GM19351 (cell line): ENCODE measurements around the gene REEP2.
"Not testable (repeated sequence)": the region's sequence is repeated elsewhere in the genome, so short reads cannot be mapped to it uniquely, and the experiment has no call there.

Experiments
- ATAC-seq: cut with Tn5 transposase; IDR thresholded peaks from one replicate; pipeline ENCODE4 v1.9.1; 2021; ENCODE audit warnings: mild to moderate bottlenecking, moderate library complexity; ENCODE audit not compliant: unreplicated experiment

REEP2 gene, protein sequence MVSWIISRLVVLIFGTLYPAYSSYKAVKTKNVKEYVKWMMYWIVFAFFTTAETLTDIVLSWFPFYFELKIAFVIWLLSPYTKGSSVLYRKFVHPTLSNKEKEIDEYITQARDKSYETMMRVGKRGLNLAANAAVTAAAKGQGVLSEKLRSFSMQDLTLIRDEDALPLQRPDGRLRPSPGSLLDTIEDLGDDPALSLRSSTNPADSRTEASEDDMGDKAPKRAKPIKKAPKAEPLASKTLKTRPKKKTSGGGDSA

DNA sequence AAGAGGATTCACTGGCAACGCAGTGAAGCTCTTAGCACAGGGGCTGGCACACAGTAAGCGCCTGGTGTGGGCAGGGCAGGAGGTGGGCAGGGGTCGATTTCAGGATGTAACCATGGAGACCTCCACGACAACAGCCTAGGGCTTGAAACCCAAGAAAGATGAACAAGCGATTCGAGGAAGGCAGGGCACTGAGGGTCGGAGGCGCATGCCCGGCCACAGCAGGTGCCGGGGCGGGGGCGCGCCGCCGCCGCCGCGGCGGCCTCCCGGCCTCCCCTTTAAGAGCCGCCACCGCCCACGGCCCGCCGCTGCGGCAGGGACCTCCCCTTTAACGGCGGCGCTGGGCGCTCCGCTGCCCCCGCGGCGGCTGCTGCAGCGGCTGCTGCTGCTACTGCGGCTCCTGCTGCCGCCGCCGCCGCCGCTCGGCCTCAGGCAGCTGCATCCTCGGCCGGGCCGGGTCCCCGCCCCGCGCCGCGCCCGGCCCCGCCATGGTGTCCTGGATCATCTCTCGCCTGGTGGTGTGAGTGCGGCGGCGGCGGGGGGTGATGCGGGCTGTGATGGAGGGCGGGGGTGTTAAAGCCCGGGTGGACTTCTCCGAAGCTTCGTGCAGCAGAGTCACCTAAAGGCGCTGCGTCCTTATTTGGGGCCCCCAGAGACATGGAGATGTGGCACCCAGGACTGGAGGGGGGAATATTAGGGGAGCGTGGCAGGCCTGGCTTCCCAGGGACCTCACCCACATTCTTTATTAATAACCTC lies at the start of gene REEP2:
Gene REEP2, plus strand, starts transcription at position 334 of the 753 bp plus-strand sequence. Its CDS starts 152 bp downstream, at position 486.
- peak; percentile 83 for ATAC-seq

DNA sequence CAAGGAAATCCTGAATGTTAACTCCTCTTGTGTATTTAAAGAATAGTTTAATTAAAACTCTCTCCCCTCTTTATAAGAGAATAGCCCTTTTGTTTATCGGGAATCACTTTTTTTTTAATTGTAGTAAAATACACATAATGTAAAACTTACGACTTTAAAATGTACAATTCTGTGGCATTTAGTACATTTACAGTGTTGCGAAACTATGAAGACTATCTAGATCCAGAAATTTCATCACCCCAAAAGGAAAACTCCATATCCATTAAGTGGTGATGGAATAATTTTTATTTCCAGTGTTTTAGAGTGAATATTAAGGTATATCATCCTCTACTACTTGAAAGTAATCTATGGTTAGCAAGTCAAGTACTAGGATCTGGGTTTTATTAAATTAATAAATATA lies 49.5 kb upstream of the REEP2 start:
- ATAC-seq: no peak

DNA sequence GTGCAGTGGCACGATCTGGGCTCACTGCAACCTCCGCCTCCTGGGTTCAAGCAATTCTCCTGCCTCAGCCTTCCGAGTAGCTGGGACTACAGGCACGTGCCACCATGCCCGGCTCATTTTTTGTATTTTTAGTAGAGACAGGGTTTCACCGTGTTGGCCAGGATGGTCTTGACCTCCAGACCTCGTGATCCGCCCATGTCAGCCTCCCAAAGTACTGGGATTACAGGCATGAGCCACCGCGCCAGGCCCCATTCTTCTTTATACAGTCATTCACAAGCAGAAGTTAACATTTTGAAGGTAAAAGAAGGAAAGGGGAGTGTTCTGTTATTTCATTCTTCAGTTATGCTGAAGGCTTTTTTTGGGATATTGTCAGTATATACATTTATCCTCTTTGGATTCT lies 48.9 kb upstream of the REEP2 start:
- not testable (repeated sequence) for ATAC-seq

DNA sequence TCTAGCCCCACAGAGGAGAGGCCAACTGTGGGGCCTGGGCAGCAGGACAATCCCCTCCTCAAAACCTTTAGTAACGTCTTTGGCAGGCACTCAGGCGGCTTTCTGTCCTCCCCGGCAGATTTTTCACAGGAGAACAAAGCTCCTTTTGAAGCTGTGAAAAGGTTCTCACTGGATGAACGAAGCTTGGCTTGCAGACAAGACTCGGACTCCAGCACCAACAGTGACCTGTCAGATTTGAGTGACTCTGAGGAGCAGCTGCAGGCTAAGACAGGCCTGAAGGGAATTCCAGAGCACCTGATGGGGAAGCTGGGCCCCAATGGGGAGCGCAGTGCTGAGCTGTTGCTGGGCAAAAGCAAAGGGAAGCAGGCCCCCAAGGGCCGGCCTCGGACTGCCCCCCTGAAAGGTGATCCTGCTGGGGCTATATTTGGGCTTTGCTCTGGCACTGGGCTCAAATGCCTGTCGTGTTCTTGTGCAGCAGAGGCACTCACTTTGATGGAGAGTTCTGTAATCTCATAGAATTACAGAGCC lies 46.9 kb upstream of the REEP2 start:
- no peak for ATAC-seq

DNA sequence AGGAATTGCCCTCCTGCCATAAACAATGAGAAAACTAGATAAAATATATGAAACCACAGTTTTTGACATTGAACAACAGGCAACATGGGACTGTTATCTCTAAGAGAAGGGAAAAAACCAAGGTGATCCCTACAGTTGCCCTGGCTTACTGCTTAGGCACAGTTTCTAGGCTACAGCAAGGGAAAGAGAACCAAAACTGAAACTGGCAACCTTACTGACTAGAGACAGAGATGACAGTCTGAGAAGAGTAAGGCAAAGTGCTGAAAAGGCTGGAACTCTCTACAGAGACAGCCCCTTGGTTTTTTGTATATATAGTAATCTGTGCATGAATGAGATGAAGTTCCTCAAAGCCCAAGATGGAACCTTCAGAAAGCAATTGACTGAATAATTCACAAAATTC lies 36.2 kb upstream of the REEP2 start:
- no peak for ATAC-seq

DNA sequence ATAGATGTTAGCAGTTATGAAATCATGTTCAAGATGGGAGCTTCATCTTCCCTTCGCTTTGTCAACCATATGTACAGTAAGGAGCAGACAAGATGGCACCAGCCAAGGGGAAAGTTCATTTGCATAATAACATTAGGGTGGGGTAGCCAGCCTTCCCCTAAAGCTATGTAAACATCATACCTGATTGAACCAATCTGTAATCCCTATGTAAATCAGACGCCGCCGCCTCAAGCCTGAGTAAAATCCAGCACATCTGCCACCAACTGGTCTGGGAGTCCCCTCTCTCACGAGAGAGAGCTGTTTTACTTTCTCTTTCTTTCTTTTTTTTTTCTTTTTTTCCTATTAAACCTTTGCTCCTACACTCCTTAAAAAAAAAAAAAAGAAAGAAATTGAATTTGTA lies 30.8 kb upstream of the REEP2 start:
- ATAC-seq: peak; percentile 54

DNA sequence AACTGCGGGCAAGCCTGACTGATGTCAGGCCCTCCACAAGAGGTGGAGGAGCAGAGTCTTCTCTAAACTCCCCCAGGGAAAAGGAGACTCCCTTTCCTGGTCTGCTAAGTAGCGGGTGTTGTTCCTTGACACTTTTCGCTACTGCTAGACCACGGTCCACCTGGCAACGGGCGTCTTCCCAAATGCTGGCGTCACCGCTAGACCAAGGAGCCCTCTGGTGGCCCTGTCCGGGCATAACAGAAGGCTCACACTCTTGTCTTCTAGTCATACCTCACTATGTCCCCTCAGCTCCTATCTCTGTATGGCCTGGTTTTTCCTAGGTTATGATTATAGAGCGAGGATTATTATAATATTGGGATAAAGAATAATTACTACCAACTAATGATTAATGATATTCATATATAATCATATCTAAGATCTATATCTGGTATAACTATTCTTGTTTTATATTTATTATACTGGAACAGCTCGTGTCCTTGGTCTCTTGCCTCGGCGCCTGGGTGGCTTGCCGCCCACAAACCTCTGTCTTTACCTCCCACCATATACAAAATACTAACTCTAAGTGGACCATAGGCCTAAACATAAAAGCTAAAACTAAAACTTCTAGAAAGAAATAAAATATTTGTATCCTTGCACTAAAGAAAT lies 27.7 kb upstream of the REEP2 start:
- ATAC-seq: not testable (repeated sequence)

DNA sequence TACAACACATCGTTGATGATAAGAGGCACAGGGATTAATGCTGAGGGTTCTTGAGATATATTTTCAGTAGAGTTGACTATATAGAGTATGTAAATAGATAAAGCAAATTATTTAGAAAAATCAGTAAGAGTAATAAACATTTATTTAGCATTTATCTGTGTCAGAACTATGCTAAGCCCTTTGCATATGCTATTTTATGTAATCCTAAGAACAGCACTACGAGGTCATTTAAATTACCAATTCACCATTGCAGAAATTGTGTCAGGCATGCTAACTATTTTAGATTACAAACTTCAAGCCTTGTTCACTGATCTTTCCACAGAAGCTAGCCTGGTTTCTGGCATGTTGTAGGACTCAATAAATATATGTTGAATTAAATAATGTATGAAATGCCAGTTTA lies 20.4 kb upstream of the REEP2 start:
- ATAC-seq: no peak

DNA sequence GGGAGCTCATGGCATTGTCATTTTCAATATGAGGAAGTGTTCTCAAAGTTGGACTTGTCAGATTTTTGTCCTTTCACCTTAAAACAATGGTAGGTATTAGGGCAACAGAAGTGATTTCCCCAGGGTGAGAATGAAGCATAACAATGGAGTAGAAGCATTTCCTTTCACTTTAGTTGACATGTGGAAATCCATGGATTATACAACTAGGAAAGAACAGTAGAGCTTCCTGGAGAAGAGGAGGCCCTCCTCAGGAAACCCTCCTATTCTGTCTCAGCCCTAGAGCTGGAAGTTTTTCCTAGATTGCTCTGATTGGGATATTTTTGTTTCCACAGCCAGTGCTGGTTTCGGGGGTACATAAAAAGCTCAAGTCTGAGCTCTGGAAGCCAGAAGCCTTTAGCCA lies 13.8 kb upstream of the REEP2 start:
- ATAC-seq: no peak

DNA sequence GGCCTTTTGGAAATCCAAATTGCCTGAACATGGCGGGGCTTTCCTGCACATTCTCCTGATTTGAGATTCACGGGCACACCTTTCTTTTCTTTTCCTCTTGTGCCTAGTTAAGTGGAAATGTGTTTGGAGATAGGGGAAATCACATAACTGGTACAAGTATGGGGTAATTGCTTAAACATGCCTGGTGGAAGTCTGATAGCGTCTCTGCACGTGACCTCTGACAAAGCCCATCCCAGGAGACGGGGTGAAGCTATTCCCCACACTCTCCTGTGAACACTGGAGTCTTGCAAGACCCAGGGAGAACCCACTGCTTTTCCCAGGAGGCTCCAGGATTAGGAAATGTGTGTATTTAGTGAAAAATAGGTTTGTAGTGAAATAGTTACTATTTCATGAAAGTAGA lies 2.9 kb upstream of the REEP2 start:
- ATAC-seq: no peak

DNA sequence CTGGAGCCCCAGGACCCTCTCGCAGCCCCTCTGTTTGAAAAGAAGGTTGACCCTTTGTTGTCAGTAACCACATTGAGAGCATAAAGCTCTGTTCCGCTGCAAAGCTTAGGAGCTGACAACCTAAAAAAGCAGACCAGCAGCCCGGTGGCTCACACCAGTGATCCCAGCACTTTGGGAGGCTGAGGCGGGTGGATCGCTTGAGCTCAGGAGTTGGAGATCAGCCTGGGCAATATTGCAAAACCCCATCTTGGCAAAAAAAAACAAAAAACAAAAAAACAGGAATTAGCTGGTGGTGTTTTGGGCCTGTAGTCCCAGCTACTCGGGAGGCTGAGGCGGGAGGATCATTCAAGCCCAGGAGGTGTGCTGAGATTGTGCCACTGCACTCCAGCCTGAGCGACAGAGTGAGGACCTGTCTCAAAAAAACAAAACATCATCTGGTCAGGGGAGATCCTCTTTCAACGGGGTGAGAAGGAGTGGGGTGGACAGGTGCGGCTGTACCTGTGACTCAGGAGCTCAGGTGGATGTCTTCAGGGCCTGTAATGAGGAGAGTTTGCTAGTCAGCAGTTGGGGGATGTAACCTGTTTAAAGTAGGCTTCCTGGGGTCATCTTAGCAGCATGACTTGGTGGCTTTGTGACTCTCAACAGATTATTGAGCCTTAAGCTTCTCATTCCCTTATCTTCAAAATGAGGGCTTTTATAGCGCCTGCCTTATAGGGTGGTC lies 694 bp upstream of the REEP2 start:
- peak; percentile 5 for ATAC-seq

DNA sequence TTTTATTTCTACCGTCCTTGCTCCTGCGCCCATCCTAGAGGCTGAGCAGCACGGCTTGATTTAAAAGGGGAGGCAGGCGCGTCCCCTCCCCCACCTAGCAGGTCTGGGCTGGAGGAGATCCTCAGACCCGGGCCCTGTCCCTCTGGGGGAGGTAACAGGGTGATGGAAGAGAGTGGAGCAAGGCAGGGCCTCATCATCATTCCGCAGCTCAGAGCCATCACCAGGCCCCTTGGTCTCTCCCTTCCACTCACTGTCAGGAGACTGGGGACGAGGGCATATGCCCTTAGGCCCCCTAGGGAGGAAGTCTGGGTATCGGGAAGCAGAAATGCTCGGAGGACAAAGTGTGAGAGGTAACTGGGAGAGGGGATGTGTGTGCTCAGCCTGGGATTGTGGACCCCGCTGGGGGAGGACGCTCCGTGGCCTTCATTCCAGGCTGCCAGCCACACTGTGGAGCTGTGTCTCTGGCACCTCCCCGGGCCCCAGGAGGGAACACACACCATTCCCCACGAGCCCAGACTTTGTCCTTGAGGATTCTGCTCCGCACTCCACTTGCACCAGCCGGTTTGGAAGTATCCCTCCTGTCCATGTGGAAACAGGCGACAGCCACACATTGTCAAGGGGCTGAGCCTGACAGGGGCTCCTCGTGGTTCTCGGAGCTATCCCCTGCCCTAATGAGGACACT lies 761 bp downstream of the REEP2 start:
- ATAC-seq: no peak

DNA sequence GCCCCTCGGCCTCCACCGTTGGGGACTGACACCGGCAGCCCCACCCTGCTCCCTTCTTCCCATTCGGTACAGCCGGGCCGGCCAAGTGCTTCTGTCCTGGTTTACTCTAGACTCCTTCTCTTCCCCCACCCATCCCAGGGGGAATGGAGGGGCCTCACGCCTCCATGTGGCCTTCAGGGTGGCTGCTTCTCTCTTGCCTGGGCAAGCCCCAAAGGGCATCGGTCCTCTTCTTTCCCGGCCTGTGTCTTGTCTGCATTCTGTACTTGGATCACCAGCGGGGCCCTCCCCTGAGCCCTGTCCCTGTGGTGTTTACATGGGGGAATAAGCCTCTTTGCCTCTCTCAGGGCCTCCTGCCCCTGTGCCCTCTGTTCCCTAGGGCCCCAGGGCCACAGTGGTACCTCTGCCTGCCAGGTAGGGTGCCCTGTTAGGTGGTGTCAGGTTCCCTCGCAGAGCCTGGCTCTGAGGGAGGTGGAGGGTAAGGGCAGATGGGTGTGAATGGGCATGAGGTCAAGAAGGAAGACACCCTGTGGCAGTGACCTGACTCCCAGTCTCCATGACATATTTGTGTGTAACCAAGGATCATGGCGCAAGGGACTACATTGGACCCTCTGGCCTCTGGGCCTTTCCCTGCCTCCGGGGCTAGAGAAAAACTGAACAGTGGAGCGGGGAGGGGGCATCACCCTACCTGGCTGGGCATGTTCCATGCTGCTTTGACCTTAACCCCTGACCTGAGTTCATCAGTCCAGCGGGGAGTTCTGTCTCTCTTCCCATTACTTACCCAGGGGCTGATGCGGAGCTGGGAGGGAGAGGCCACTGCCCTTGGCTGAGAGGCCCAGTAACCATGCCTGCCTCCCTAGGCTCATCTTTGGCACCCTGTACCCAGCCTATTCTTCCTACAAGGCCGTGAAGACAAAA lies 1.6 kb downstream of the REEP2 start:
- no peak for ATAC-seq

DNA sequence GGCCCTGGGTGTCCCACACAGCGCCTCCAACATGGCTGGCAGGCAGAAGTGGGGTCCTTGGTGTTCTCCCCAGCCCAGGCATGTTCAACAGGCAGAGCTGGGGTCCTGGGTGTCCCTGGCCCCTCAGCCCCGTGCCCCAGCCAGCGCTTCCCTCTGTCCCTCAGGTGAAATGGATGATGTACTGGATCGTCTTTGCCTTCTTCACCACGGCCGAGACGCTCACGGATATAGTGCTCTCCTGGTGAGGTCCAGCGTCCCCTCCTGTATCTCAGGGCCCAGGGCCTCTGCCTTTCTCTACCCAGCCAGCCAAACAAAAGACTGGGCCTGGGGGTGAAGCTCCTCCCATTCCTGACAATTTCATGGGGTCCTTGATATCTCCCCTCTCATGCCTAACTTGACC lies 2.4 kb downstream of the REEP2 start:
- ATAC-seq: no peak

DNA sequence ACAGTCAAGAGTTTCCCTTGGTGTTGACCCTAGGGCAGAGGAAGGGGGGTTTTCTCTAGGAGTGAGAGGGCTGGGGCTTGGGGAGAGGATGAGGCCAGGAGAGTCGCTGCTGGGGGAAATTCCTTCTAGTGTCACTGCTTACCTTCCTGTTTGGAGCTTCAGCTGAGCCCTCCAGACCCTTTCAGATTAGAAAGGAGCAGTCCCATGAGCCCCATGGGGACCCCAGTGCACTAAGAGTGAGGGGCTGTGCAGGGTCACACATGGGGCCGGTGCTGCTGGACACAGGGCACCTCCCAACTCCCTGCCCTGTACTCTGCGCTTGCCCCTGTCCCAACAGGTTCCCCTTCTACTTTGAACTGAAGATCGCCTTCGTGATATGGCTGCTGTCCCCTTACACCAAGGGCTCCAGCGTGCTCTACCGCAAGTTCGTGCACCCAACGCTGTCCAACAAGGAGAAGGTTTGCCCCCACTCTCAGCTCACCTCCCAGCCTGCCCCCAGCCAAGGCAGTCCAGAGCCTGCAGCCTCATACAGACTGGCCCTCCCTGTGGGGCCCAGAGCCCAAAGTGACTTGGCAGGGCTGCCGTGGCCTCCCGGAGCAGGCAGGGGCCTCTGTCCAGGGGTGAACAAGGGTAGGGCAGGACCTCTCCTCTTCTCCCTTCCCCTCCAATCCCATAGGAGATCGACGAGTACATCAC lies 5.4 kb downstream of the REEP2 start:
- no peak for ATAC-seq

DNA sequence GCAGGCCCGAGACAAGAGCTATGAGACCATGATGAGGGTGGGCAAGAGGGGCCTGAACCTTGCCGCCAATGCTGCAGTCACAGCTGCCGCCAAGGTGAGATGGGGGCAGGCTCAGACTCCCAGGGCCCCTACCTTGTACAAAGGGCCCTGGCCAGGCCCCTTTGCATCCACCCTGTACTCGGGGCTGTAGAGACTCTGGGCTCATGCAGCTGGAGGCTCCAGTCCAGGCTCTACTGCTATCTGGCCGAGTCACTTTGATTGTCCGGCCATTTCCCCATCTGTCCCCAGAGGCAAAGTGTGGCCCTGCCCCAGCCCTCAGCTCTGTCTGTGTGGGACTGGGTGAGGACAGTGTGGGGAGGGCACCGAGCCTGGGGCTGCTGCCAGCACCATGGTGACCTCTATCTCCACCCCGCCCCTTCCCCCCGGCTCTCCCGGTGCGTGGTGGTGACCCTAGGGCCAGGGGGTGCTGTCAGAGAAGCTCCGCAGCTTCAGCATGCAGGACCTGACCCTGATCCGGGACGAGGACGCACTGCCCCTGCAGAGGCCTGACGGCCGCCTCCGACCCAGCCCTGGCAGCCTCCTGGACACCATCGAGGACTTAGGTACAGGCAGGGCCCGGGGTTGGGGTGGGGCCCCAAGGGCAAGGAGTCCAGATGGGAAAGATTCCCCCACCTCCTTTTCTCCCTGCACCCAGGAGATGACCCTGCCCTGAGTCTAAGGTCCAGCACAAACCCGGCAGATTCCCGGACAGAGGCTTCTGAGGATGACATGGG lies 6.1 kb downstream of the REEP2 start:
- no peak for ATAC-seq

DNA sequence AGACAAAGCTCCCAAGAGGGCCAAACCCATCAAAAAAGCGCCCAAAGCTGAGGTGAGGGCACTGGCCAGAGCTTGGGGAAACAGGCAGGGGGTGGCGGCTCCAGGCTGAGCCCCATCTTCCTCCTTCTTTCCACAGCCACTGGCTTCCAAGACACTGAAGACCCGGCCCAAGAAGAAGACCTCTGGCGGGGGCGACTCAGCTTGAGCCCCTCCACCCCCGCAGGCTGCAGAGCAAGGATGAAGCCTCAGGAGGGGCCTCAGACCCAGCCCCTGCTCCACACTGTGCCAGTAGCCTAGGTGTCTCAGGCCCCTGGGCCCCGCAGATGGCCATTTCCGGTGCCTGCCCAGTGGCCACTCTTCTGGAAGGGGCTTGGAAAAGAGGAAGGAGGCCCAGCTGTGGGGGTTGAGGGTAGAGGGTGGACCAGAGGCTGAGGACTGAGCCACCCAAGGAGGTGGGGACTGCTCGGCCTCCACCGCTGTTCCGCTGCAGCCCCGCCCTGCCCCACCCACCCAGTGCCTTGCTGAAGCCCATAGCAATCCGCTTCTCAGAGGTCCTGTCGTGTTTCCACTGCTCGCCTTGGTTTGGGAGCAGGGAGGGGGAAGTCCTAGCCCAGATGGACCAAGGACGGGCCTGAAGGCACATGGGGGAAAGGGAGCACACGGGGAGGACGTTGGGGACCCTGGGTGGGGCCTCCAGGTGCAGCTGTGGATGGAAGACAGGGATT lies 6.9 kb downstream of the REEP2 start:
- ATAC-seq: no peak

DNA sequence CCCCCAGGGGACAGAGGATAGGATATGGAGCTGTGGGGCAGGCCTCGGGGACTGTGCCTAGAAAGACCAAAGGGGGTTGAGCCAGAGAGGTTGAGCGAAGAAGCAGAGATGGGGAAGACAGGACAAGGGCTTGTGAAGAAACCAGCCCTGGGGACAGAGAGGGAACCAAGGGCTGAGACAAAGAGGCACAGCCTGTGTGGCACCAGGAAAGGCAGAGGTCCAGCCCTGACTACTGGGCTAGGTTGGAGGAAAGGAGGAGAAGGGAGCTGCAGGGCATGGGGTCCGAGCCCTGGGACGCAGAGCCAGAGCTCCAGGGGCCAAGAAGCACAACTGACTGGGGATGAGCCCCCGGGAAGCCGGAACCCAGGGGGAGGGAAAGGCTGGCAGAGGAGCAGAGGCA lies 9.2 kb downstream of the REEP2 start:
- no peak for ATAC-seq
